Activated CD8-positive, alpha-beta memory T cell treated with anti-CD3 and anti-CD28 coated beads for 24 hours (primary cell): Measurements from ENCODE around the gene SDK1.
"Not testable (repeated sequence)": the region's sequence is repeated elsewhere in the genome, so short reads cannot be mapped to it uniquely, and the experiment has no call there.

Experiments
- DNase-seq: peaks from one replicate; pipeline ENCODE4 v3.0.0-alpha.2; 2020

Gene SDK1

DNA sequence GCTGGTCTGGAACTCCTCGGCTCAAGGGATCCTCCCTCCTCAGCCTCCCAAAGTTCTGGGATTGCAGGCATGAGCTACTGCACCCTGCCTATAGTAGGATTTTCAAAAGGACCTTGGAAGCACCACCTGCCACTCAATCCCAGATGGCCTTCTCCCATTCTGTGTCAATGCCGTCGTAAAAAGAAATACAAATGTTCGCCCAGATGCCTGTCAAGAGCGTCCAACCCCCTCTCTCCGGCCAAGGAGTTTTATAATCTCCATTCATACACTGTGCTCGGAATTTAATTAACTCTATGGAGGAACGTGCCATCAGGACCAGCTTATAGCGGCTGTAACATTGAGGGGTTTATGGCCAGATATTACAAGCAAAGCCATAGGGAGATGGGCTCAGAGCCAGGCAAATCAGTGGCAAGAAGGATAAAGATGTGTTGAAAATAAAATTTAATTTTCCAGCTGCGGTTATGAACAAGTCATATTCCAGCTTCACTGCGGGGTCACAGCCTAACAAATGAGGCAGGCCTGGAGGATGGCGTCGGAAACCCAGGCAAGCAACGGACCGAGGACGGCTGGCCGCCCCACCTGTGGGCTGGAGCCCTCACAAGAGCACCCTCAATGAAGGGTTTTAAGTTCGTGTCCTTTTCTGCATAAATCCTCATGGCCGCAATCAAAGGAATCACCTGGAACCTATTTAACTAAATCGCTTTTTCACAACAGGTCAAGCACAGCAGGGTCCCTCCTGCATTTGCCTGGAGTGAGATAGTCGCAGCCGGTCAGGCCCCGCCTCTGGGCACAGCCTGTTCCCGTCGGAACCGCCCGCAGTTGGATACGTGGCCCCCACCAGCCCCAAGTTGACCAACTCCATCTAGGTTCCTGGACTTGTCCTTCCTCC lies 1006.5 kb downstream of the SDK1 start:
- DNase-seq, result no peak

DNA sequence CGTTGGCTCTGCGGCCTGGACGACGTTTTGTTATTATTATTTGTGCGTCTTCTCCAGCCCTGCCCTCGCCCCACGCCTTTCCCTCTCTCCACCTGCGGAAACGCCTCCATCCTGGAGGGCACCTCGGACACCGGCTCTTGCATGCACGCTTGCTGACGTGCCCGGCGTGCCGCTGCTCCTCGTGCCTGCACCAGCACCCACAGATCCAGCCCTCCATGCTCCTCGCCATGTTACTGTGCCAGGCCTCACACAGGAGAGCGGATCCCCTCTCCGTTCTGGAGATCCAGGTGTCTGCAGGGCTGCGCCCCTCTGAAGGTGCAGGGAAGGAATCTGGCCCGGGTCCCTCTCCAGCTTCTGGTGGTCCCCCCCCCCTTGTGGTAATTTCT lies 1007.1 kb downstream of the SDK1 start:
- no peak for DNase-seq

DNA sequence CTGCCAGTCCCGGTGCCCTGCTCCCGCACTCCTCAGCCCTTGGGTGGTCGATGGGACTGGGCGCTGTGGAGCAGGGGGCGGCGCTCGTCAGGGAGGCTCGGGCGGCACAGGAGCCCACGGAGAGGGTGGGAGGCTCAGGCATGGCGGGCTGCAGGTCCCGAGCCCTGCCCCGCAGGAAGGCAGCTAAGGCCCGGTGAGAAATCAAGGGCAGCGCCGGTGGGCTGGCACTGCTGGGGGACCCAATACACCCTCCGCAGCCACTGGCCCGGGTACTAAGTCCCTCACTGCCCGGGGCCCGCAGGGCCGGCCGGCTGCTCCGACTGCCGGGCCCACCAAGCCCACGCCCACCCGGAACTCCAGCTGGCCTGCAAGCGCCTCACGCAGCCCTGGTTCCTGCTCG lies 1012.9 kb downstream of the SDK1 start:
- DNase-seq, result not testable (repeated sequence)

DNA sequence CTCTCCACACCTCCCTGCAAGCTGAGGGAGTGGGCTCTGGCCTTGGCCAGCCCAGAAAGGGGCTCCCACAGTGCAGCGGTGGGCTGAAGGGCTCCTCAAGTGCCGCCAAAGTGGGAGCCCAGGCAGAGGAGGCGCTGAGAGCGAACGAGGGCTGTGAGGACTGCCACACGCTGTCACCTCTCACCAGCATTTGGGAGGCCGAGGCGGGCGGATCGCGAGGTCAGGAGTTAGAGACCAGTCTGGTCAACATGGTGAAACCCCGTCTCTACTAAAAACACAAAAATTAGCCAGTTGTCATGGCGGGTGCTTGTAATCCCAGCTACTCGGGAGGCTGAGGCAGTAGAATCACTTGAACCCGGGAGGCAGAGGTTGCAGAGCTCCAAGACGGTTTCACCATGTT lies 1013.3 kb downstream of the SDK1 start:
- DNase-seq, result not testable (repeated sequence)
